ENCODE data around the gene RNF115.

The RNF115 gene

DNA sequence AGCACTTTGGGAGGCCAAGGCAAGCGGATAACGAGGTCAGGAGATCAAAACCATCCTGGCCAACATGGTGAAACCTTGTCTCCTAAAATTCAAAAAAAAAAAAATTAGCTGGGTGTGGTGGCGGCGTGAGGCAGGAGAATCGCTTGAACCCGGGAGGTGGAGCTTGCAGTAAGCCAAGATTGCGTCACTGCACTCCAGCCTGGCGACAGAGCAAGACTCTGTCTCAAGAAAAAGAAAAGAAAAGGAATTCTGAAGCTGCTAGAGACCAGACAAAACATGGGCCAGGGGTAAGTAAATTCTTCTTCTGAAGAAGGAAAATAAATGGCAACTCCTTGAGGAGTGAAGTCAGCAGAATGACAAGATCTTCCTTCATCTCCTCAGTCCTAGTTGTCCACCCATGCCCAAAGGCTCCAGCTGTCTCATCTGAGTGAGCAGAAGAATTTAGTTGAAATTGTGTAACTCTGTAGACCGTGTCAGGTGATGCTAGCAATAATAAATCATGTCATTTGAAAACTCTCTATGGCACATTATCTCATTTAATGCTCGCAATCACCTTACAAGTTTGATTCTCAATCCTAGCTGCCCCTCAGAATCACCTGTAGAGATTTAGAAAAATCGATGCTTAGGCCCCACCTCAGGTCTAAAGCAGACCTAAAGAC lies 131.0 kb downstream of the RNF115 start:
- DNase-seq: no peak

DNA sequence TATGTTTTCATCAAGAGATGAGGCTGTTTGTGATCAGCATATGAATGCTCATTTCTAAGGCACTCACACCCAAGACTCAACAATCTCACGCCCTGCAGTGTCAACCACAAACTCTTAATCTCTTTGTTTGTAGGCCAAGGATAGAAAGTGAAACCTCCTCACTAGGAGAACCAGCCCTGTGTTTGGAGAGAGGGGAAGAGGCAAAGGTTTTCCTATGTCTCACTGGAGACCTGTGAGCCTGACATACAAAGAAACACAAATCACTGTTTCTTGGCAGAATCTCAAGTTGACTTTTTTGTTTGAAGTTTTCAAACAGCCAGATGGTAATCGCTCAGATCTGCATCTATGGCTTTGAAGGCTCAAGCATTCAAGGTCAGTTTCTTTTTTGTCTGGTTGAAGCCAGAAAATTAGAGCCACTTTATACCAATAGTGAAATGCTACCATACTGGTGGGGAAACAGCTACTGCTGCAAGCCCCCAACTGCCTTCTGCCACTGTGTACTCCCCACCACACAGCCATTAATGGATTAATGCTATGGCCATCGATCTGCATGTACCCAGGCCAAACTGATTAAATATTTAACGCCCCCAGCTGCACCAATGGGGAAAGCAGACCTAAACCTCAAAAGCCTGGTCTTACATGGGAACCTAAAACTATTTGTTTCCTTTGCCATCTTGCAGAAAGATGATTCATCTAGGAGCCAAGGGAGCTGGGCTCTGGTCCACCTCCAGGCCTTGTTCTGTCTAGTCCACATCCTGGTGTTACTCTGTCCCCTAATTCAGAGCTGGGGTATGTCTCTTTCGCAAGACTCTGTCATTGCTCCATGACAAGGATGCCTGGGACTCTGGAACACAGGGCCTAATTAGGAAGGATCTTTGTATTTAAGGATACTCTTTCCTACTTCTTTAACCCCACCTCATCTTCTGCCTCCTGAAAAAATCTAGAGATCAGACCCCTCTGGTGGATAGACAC lies 133.0 kb downstream of the RNF115 start:
- DNase-seq: no peak

DNA sequence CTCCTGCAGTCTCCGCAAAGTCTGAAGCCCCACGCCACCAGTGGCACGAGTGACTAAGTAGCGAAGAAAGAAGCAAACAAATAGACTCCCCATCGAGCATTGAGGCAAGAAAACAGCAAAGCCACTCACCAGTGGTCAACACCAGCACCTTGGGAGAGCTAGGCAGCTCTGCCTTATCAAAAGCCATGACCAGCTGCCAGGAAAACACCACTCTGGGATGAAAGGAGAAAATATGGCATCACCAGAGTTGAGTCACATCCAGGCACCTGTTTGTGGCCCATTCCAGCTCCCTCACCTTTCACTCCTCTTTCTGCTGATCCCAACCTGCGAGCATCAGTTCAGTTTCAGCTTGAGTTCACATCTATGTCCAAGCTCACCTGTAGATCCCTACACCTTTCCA lies 134.0 kb downstream of the RNF115 start:
- DNase-seq: no peak

DNA sequence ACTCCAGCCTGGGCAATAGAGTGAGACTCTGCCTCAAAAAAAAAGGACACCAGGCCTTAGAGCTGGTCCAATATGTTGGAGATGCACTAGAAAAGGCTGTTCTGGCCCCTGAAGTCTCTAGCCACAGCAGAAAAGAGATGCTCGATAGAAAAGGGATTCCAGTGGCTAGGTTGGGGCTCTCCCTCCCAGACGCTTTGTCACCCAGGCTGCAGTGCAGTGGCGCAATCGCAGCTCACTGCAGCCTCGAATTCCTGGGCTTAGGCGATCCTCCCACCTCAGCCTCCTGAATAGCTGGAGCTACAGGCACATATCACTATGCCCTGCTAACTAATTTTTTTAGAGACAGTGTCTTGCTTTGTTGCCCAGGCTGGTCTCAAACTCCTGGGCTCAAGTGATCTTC lies 135.0 kb downstream of the RNF115 start:
- no peak for DNase-seq

All from right hindlimb (tissue), 1 donor.